ENCODE data around the gene SLC14A1. TPM values are rescaled to one million over a fixed set of nuclear protein-coding genes. Genes with fewer than 3 reads are reported as not detected.

Gene SLC14A1
- total RNA-seq, 2 donors from 2014 or later: 3.6 to 12.5 TPM

GRCh38 chr18:45680066-45680690 is 43.8 kb upstream of the SLC14A1 start:
- intact Hi-C loops (cut with DNase I): loop anchor here (10.0 kb wide), 2 partner anchors 165 to 295 kb away; no protein-coding TSS in a partner anchor
- ATAC-seq (no peak), DNase-seq (no peak)
- H3K4me3 ChIP-seq: no peak overlapping the region
- no peaks in the 10 kb centered on the region for H3K9me3 ChIP-seq
- H3K4me1 ChIP-seq: no peaks in the 10 kb centered on the region
- H3K27me3 ChIP-seq: no peaks in the 10 kb centered on the region
- TF ChIP-seq POLR2A (IDR thresholded peaks at IDR 0.05) (no peak), CTCF (IDR thresholded peaks at IDR 0.05) (no peak)
- no peak overlapping the region for H3K27ac ChIP-seq
- WGBS, 2 donors: 68 to 71% methylated on average over 6 of the region's 6 CpGs
- no peaks in the 10 kb centered on the region for H3K36me3 ChIP-seq (replicated peaks in 1 of 2; ENCODE audit: insufficient read depth in 1 of 2, low read depth in 2 of 2)

GRCh38 chr18:45682181-45682580 is 41.8 kb upstream of the SLC14A1 start:
- 63% methylated on average over 8 of the region's 8 CpGs for WGBS, 2 donors
- Histone ChIP-seq H3K27me3 (no peaks in the 10 kb centered on the region), H3K4me3 (no peak overlapping the region), H3K9me3 (no peaks in the 10 kb centered on the region), H3K4me1 (no peaks in the 10 kb centered on the region), H3K27ac (no peak overlapping the region), H3K36me3 (replicated peaks in 1 of 2; ENCODE audit: insufficient read depth in 1 of 2, low read depth in 2 of 2) (no peaks in the 10 kb centered on the region)
- DNase-seq (no peak), ATAC-seq (no peak)
- no peak for TF ChIP-seq POLR2A (IDR thresholded peaks at IDR 0.05)
- no peak for TF ChIP-seq CTCF (IDR thresholded peaks at IDR 0.05)
- intact Hi-C loops (cut with DNase I): loop anchor here (10.0 kb wide), 2 partner anchors 163 to 293 kb away; no protein-coding TSS in a partner anchor

- TF ChIP-seq POLR2A (IDR thresholded peaks at IDR 0.05): no peak
- no peak for TF ChIP-seq CTCF (IDR thresholded peaks at IDR 0.05)
- H3K36me3 ChIP-seq (replicated peaks in 1 of 2; ENCODE audit: insufficient read depth in 1 of 2, low read depth in 2 of 2): no peaks in the 10 kb centered on the region
- no peak overlapping the region for H3K27ac ChIP-seq
- H3K27me3 ChIP-seq: no peaks in the 10 kb centered on the region
- DNase-seq (no peak), ATAC-seq (no peak)
- H3K4me3 ChIP-seq: no peak overlapping the region
- no peaks in the 10 kb centered on the region for H3K9me3 ChIP-seq
- no peaks in the 10 kb centered on the region for H3K4me1 ChIP-seq
- intact Hi-C loops (cut with DNase I): loop anchor here (10.0 kb wide), 2 partner anchors 160 to 290 kb away; no protein-coding TSS in a partner anchor
- 43 to 56% methylated on average over 5 of the region's 5 CpGs for whole genome bisulfite sequencing, 2 donors
Measured at GRCh38 chr18:45684341-45685115, 39.5 kb upstream of the SLC14A1 start.

- 61 to 65% methylated on average over 7 of the region's 7 CpGs for WGBS, 2 donors
- H3K27me3 ChIP-seq: no peaks in the 10 kb centered on the region
- H3K4me1 ChIP-seq: no peaks in the 10 kb centered on the region
- H3K27ac ChIP-seq: no peak overlapping the region
- no peak overlapping the region for H3K4me3 ChIP-seq
- H3K9me3 ChIP-seq: no peaks in the 10 kb centered on the region
- no peaks in the 10 kb centered on the region for H3K36me3 ChIP-seq (replicated peaks in 1 of 2; ENCODE audit: insufficient read depth in 1 of 2, low read depth in 2 of 2)
- intact Hi-C loops (cut with DNase I): loop anchor here (10.0 kb wide), 2 partner anchors 158 to 288 kb away; no protein-coding TSS in a partner anchor
- TF ChIP-seq POLR2A (IDR thresholded peaks at IDR 0.05) (no peak), CTCF (IDR thresholded peaks at IDR 0.05) (no peak)
- ATAC-seq (no peak), DNase-seq (peak in 2 of 4 donors; percentile 14 to 18)
Measured at GRCh38 chr18:45686891-45687611, 36.9 kb upstream of the SLC14A1 start.
